ENCODE data around the gene ATXN1.

DNA sequence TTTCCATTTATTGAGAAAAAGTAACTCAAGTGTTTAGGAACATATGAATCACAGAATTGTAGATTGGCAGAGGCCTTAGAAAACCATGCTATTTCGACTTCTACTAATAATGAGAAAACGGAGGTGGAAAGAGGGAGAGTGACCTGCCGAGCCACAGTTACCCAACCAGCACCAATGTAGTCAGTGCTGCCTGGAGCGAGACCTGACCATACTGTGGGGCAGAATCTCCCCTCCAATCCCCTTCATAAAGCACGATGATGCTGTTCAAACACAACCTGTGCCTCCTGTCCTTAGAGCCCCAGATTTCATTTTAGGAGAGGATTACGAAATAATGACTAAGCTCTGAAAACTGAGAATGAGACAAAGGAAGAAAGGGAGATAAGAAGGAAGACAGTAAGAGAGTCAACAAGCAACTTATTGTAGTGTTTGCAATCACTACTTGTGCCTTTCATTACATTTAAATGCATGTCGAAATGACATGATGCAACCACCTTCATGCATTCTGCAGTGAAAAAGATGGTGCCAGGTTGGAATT, 70.6 kb downstream of the ATXN1 start:
- TF ChIP-seq, protein P1, sequence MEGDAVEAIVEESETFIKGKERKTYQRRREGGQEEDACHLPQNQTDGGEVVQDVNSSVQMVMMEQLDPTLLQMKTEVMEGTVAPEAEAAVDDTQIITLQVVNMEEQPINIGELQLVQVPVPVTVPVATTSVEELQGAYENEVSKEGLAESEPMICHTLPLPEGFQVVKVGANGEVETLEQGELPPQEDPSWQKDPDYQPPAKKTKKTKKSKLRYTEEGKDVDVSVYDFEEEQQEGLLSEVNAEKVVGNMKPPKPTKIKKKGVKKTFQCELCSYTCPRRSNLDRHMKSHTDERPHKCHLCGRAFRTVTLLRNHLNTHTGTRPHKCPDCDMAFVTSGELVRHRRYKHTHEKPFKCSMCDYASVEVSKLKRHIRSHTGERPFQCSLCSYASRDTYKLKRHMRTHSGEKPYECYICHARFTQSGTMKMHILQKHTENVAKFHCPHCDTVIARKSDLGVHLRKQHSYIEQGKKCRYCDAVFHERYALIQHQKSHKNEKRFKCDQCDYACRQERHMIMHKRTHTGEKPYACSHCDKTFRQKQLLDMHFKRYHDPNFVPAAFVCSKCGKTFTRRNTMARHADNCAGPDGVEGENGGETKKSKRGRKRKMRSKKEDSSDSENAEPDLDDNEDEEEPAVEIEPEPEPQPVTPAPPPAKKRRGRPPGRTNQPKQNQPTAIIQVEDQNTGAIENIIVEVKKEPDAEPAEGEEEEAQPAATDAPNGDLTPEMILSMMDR (IDR thresholded peaks at IDR 0.05), result no peak
- TF ChIP-seq POLR2A (IDR thresholded peaks at IDR 0.05), result no peak
